ENCODE data around the gene SLC17A3. TPM values are rescaled to one million over a fixed set of nuclear protein-coding genes. Genes with fewer than 3 reads are reported as not detected.

Gene SLC17A3
- total RNA-seq, 1 donor from 2014 or later: not detected

- no peak for ATAC-seq
These were observed 16.1 kb upstream of the SLC17A3 start for GRCh38 chr6:25889877-25890853.

GRCh38 chr6:25888626-25889025 lies 14.6 kb upstream of the SLC17A3 start:
- ATAC-seq: no peak

GRCh38 chr6:25886066-25886465 lies 12.0 kb upstream of the SLC17A3 start:
- ATAC-seq: no peak

GRCh38 chr6:25883991-25884390 lies 9.9 kb upstream of the SLC17A3 start:
- no peak for ATAC-seq

- no peak for ATAC-seq
These were observed 9.5 kb upstream of the SLC17A3 start for GRCh38 chr6:25883536-25883935.

GRCh38 chr6:25882051-25882496 lies 8.0 kb upstream of the SLC17A3 start:
- no peak for ATAC-seq

GRCh38 chr6:25880601-25881000 lies 6.6 kb upstream of the SLC17A3 start:
- ATAC-seq: no peak

GRCh38 chr6:25878721-25879322 lies 4.8 kb upstream of the SLC17A3 start:
- ATAC-seq: no peak

- ATAC-seq: no peak
These were observed 2.0 kb upstream of the SLC17A3 start for GRCh38 chr6:25875926-25876602.

GRCh38 chr6:25875563-25875905 lies 1.5 kb upstream of the SLC17A3 start:
- ATAC-seq: no peak

GRCh38 chr6:25874822-25875562 lies 949 bp upstream of the SLC17A3 start:
- ATAC-seq: no peak

- ATAC-seq: no peak
These were observed 1.2 kb downstream of the SLC17A3 start for GRCh38 chr6:25872814-25873213.

- ATAC-seq: no peak
These were observed 4.2 kb downstream of the SLC17A3 start for GRCh38 chr6:25869840-25870239.

GRCh38 chr6:25868436-25869183 lies 5.4 kb downstream of the SLC17A3 start:
- no peak for ATAC-seq

- ATAC-seq: no peak
These were observed 8.0 kb downstream of the SLC17A3 start for GRCh38 chr6:25866011-25866410.

- ATAC-seq: no peak
These were observed 10.7 kb downstream of the SLC17A3 start for GRCh38 chr6:25863360-25863759.

- no peak for ATAC-seq
These were observed 11.8 kb downstream of the SLC17A3 start for GRCh38 chr6:25862199-25862598.

GRCh38 chr6:25852756-25853155 lies 21.3 kb downstream of the SLC17A3 start:
- no peak for ATAC-seq

GRCh38 chr6:25851961-25852360 lies 22.1 kb downstream of the SLC17A3 start:
- ATAC-seq: no peak

GRCh38 chr6:25844518-25844917 lies 29.5 kb downstream of the SLC17A3 start:
- no peak for ATAC-seq

- no peak for ATAC-seq
These were observed 31.5 kb downstream of the SLC17A3 start for GRCh38 chr6:25842526-25842925.

All from esophagus mucosa (tissue), 1 donor.